HG03097 (cell line): ENCODE results near the gene BANP.
"Not testable (repeated sequence)": the region's sequence is repeated elsewhere in the genome, so short reads cannot be mapped to it uniquely, and the experiment has no call there.

Source experiments
- ATAC-seq: cut with Tn5 transposase; IDR thresholded peaks from one replicate; pipeline ENCODE4 v1.9.1; 2021; ENCODE audit not compliant: unreplicated experiment, low FRiP score

Gene BANP

GRCh38 chr16:88024491-88025085 is 73.4 kb downstream of the BANP start:
- not testable (repeated sequence) for ATAC-seq

GRCh38 chr16:88025086-88025492 is 73.9 kb downstream of the BANP start:
- not testable (repeated sequence) for ATAC-seq

- ATAC-seq: not testable (repeated sequence)
Measured at GRCh38 chr16:88025828-88026555, 74.8 kb downstream of the BANP start.

- ATAC-seq: no peak
Measured at GRCh38 chr16:88026964-88027938, 76.0 kb downstream of the BANP start.

- not testable (repeated sequence) for ATAC-seq
Measured at GRCh38 chr16:88028177-88028930, 77.1 kb downstream of the BANP start.

GRCh38 chr16:88030498-88030897 is 79.3 kb downstream of the BANP start:
- ATAC-seq: no peak

GRCh38 chr16:88030961-88031360 is 79.7 kb downstream of the BANP start:
- not testable (repeated sequence) for ATAC-seq

GRCh38 chr16:88033003-88033740 is 81.9 kb downstream of the BANP start:
- not testable (repeated sequence) for ATAC-seq

GRCh38 chr16:88034770-88035169 is 83.5 kb downstream of the BANP start:
- no peak for ATAC-seq

GRCh38 chr16:88035292-88035691 is 84.1 kb downstream of the BANP start:
- ATAC-seq: no peak

GRCh38 chr16:88035884-88036639 is 84.8 kb downstream of the BANP start:
- not testable (repeated sequence) for ATAC-seq

- not testable (repeated sequence) for ATAC-seq
Measured at GRCh38 chr16:88036640-88036996, 85.4 kb downstream of the BANP start.

GRCh38 chr16:88037359-88037758 is 86.1 kb downstream of the BANP start:
- ATAC-seq: not testable (repeated sequence)

GRCh38 chr16:88037876-88038525 is 86.8 kb downstream of the BANP start:
- not testable (repeated sequence) for ATAC-seq

GRCh38 chr16:88038526-88038908 is 87.3 kb downstream of the BANP start:
- not testable (repeated sequence) for ATAC-seq

GRCh38 chr16:88039591-88039990 is 88.4 kb downstream of the BANP start:
- no peak for ATAC-seq

- ATAC-seq: not testable (repeated sequence)
Measured at GRCh38 chr16:88040196-88040876, 89.1 kb downstream of the BANP start.

GRCh38 chr16:88040877-88041244 is 89.6 kb downstream of the BANP start:
- not testable (repeated sequence) for ATAC-seq
